Left kidney (tissue), 8 donors: ENCODE results near the gene SPDYE16. TPM values are rescaled to one million over a fixed set of nuclear protein-coding genes. Genes with fewer than 3 reads are reported as not detected.
"Not testable (repeated sequence)": the region's sequence is repeated elsewhere in the genome, so short reads cannot be mapped to it uniquely, and the experiment has no call there.

Source experiments
- DNase-seq: peaks from one replicate; pipeline ENCODE4 v3.0.0-alpha.2; 2013
- long read RNA-seq, 8 donors: transcript quantifications; one replicate each; lab custom pipeline, GENCODE V29; 2026
- polyA plus RNA-seq: library from polyadenylated mRNA; unstranded; fragments of 120-200 nt; gene quantifications from one replicate; pipeline ENCODE4 v1.2.1, GENCODE V29; 2013; ENCODE audit not compliant: insufficient read length

Gene SPDYE16, protein sequence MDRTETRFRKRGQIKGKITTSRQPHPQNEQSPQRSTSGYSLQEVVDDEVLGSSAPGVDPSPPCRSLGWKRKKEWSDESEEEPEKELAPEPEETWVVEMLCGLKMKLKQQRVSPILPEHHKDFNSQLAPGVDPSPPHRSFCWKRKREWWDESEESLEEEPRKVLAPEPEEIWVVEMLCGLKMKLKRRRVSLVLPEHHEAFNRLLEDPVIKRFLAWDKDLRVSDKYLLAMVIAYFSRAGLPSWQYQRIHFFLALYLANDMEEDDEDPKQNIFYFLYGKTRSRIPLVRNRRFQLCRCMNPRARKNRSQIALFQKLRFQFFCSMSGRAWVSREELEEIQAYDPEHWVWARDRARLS
- polyA plus RNA-seq: 6.2 TPM
- long read RNA-seq, donor 1: 0 reads
- long read RNA-seq, donor 2: 0 reads
- long read RNA-seq, donor 3: 0 reads
- long read RNA-seq, donor 4: 0 reads
- long read RNA-seq, donor 5: 0 reads
- long read RNA-seq, donor 6: 0 reads
- long read RNA-seq, donor 7: 0 reads
- long read RNA-seq, donor 8: 0 reads

DNA sequence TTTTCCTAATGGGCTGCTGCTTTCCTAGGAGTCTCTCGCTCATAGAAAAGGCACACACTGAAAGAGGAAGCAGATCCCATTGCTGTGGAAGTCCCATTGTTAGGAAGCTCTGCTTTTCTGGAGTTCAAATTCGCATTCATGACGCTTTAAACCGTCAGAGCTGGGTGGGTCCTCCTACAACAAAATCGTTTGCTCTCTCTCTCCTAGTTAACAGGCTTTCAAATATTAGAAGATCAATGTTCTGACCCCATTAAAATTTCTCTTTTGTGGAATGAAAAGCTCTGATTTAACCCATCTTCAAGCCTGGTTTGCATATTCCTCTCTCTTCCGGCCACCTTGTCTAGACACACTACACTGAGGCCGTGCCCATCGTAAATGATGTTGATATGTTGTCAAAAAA is at the start of gene SPDYE16:
Gene SPDYE16, minus strand, starts transcription at position 101 of the 400 bp plus-strand sequence. CDS start 1,838 bp downstream, outside the sequence.
- not testable (repeated sequence) for DNase-seq

- DNase-seq: not testable (repeated sequence)
Measured at GRCh38 chr7:76592694-76593093, 49.6 kb upstream of the SPDYE16 start.

DNA sequence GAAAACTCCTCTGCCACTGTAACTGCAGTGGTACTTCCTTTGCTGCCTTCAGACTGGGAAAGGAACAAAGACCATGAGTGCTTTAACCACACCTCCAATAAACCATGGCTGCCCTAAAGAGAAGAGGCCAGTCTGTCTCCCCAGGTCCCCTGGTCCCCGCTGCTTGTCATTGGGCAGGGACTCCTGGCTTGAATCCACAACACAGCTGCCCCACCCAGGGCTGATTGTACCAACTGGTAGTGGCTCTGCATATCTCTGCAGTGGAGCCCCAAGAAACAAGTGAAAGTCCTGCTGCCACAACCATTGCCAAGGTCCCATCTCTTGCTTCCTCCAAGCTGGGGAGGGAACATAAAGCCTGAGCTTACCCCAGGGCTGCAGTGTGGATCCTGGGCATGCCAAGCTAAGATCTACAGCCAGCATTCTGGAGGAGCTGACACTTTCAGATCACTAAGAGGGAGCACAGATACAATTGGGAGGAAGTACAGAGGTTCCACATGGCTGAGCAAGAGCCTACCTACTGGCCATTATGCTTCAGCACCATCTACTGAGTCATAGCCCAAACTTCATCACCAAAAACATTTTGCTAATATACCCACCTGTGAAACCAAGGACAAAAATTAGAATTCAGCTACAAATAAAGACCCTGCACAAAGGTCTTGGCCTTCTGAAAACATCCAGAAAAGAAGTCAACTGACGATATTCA is 48.7 kb upstream of the SPDYE16 start:
- not testable (repeated sequence) for DNase-seq

DNA sequence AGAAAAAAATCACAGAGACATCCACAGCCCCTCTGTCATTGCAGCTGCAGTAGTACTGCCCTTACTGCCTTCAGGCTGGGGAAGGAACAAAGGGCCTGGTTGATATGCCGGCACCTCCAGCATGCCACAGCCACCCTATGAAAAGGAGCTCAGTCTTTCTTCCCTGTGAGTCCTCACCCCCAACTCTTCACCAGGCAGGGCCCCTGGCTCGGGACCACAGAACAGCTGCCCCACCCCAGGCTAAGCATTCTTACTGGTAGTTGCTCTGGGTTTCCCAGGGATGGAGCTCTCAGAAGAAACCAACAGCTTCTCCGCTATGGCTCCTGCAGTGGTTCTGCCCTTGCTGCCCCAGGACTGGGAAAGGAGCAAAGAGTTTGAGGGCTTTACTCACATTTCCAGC is 47.9 kb upstream of the SPDYE16 start:
- not testable (repeated sequence) for DNase-seq

DNA sequence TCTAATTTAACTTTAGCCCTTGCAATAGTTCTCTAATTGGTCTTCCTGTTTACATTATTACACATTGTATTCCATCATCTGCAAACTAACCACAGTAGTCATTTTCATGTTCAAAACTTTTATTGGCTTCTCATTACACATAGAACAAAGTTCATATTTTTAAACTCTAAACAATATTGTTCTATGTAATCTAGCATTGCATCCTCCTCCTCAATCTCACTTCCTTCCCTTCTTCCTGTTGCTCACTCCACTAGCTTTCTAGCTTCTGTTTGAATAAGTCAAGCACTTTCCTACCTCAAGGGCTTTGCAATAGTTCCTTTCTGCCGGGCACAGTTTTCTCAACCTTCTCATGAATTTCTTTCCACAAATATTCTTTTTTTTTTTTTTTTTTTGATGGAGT is 45.5 kb upstream of the SPDYE16 start:
- not testable (repeated sequence) for DNase-seq

- not testable (repeated sequence) for DNase-seq
Measured at GRCh38 chr7:76586585-76587315, 43.7 kb upstream of the SPDYE16 start.

- peak; percentile 3 for DNase-seq
Measured at GRCh38 chr7:76583636-76584281, 40.7 kb upstream of the SPDYE16 start.

DNA sequence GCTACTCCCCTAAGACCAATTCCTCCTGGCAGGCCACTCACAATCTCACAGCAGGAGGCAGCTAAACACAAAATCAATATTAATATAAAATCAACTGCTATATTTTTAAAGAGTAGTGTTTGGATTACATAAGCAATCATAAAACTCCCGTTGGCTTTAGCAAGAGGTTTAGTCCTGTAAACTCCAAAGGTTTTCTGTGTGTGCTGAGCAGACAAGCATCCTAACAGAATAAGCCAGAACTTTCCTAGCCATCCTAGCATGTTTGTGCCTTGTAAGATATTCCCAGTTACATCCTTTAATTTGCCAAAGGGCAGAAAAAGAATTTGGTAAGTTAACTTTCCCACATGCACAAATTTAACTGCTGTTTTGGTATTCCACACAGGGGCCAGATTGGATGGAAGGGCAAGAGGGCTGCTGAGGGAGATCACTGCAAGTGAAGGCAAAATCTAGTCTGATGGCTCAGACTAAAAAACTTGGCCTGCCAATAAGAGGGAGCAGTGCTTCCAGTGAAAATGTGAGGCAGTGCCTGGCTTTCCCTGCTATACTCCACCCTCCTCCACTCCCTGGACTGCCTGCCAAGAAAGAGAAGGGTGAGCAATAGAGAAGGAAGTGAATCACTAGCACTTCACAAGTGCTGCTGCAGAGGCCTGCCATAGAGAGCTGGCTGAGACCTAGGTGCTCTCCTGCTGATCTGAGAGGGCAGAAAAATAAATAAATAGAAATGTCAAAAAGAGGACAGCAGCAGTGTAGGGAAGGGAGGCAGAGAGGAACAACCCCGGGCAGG is 39.9 kb upstream of the SPDYE16 start:
- peak; percentile 12 for DNase-seq

DNA sequence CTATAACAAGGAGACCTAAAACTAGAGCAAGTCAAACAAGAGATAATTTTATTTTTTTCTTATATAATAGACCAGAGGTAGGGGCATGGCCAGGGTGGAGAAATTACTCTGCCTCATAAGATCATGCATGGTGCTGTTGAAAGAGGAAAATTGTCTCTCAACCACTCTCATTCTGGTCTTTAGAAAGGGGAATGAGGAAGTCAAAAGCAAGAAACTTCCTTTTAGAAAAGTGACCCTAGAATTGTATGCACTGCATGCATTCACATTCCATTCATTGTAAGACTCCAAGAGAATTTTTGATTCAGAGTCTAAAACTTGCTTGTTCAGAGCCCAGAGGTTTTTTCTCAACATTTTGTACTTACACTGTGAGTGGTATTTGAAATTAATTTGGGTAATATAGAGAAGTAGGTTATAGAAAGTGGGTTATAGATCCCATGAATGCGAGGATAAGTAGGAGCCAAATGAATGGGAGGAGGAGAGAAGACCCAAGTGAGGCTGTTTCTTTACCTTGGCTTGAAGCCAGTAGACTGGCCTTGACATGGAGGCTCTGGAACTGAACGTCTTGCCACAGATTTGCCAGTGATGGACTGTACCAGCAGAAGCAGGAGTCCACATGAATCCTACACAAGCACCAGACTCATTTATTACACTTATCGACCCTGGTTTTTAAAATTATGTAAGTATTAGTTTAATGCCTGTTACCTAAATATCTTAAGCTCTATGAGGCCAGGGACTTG is 33.0 kb upstream of the SPDYE16 start:
- not testable (repeated sequence) for DNase-seq

- DNase-seq: not testable (repeated sequence)
Measured at GRCh38 chr7:76575431-76575830, 32.3 kb upstream of the SPDYE16 start.

DNA sequence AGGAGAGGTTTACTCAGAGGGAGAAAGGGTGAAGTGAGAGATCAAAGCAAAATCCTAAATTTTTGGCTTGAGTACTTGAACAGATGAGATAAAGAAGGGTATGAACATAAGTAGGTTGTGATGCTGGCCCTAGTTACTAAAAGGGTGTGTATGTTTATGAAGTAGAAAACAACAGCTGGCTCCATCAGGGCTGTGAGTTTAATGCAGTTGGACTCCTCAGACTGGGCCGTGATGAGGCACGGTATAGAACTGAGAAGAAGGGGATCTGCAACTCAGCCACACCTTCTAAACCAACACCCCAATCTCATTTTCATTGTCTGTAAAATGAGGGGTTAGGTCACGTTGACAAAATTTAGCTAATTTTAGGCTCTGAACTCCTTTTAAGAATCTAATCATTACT is 29.2 kb upstream of the SPDYE16 start:
- not testable (repeated sequence) for DNase-seq

DNA sequence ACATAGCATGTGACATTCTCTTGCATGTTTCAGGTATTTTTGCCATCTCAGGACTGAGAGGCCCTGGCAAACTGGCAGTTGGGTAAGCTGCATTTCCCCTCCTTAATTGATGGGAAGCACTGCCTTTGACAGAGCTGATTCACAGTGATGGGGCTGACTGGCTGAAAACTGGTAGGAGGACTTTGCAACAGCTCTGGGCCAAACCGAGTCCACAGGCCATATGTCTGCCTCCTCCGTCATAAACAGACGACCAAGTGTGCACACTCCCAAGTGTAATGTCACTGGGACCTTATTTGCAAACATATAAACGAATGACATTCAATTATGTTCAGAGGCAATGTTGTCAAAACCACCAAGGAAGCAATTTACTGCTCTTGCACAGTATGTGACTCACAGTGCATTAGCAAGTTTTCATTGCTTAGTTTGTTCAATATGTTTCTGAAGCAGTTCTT is 27.3 kb upstream of the SPDYE16 start:
- DNase-seq: not testable (repeated sequence)

- DNase-seq: not testable (repeated sequence)
Measured at GRCh38 chr7:76568742-76569141, 25.6 kb upstream of the SPDYE16 start.

DNA sequence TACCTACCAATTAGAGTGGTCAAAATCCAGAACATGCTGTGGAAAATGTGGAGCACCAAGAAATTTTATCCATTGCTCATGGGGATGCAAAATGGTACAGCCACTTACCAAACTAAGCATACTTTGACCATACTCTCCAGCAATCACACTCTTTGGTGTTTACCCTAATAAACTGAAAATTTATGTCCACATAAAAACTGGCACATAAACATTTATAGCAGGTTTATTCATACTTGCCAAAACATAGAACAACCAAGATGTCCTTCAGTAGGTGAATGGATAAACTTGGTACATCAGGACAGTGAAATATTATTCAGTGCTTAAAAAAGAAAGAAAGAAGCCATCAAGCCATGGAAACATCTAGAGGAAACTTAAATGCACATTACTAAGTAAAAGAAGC is 24.7 kb upstream of the SPDYE16 start:
- DNase-seq: not testable (repeated sequence)

GRCh38 chr7:76567311-76567710 is 24.2 kb upstream of the SPDYE16 start:
- DNase-seq: not testable (repeated sequence)

- DNase-seq: not testable (repeated sequence)
Measured at GRCh38 chr7:76565001-76565400, 21.9 kb upstream of the SPDYE16 start.

DNA sequence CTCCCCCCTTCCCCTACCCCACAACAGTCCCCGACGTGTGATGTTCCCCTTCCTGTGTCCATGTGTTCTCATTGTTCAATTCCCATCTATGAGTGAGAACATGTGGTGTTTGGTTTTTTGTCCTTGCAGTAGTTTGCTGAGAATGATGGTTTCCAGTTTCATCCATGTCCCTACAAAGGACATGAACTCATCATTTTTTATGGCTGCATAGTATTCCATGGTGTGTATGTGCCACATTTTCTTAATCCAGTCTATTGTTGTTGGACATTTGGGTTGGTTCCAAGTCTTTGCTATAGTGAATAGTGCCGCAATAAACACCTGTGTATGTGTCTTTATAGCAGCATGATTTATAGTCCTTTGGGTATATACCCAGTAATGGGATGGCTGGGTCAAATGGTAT is 18.2 kb upstream of the SPDYE16 start:
- DNase-seq: not testable (repeated sequence)

- not testable (repeated sequence) for DNase-seq
Measured at GRCh38 chr7:76560157-76560556, 17.1 kb upstream of the SPDYE16 start.

DNA sequence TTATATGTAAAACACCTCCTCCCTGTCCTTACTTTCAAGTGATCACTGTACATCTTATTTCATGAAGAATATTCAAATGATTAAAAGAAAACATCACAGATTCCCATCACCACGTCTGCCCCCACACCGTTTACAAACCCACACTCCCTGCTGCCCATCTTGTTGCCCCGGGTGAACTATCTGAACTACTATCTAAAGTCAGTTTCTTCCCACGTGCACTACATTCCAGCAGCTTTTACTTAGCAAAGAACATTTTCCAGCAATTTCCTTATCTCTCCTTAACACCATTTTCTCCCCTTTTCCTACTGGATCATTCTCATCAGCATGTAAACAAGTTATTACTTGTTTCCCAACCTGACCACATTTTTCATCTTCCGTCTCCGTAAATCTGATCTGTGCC is 16.6 kb upstream of the SPDYE16 start:
- not testable (repeated sequence) for DNase-seq

DNA sequence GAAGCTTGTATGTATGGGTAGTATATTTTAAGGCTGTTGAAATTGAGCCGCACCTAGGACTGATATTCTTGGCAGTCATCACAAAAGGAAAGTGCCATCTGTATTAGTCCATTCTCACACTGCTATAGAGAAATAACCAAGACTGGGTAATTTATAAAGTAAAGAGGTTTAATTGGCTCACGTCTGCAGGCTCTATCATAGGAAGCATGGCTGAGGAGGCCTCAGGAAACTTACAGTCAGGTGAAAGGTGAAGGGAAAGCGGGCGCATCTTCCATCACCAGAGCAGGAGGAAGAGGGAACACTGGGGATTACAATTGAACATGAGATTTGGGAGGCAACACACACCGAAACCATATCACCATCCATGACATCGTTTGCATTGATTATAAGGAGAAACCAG is 8.9 kb upstream of the SPDYE16 start:
- DNase-seq: not testable (repeated sequence)
